HepG2 (cell line): Measurements from ENCODE around the gene JMJD6. TPM values are rescaled to one million over a fixed set of nuclear protein-coding genes. Genes with fewer than 3 reads are reported as not detected.

Experiments
- ADNP ChIP-seq: sonication (generic); formaldehyde crosslinking; IDR thresholded peaks from 2 replicates; pipeline ENCODE4 v1.4.0; 2020; ENCODE audit warnings: missing genetic modification reagents
- DR1 ChIP-seq: sonication (generic); formaldehyde crosslinking; IDR thresholded peaks from 2 replicates; pipeline ENCODE4 v1.8.0; 2021; ENCODE audit warnings: mild to moderate bottlenecking, missing genetic modification reagents, inconsistent platforms
- IRF2 ChIP-seq: IDR thresholded peaks from 2 replicates; pipeline ENCODE4 v1.6.1; 2018; ENCODE audit warnings: missing genetic modification reagents, missing compliant biosample characterization
- JUN ChIP-seq: sonication (generic); formaldehyde crosslinking; IDR thresholded peaks from 2 replicates; pipeline ENCODE4 v1.4.0; 2020; ENCODE audit warnings: mild to moderate bottlenecking, missing genetic modification reagents
- MATR3 ChIP-seq: sonication (generic); formaldehyde crosslinking; IDR thresholded peaks from 2 replicates; pipeline ENCODE4 v1.4.0; 2020; ENCODE audit warnings: missing genetic modification reagents
- NFE2L2 ChIP-seq: fragments of 150-350 bp; IDR thresholded peaks from 2 replicates; pipeline ENCODE4 v1.6.1; 2014; ENCODE audit warnings: low read length
- PCBP2 ChIP-seq: fragments of 200-400 bp; formaldehyde crosslinking; optimal IDR thresholded peaks from 2 replicates; pipeline ENCODE3; 2018; ENCODE audit warnings: low read length, low read depth; ENCODE audit not compliant: poor library complexity, severe bottlenecking
- RFX1 ChIP-seq: fragments of 450-650 bp; IDR thresholded peaks from 2 replicates; pipeline ENCODE4 v1.6.1; 2017
- RFXANK ChIP-seq: IDR thresholded peaks from 2 replicates; pipeline ENCODE4 v1.6.1; 2016
- SALL1 ChIP-seq: sonication (generic); formaldehyde crosslinking; IDR thresholded peaks from 2 replicates; pipeline ENCODE4 v1.8.0; 2022; ENCODE audit warnings: mild to moderate bottlenecking, missing genetic modification reagents
- SMAD1 ChIP-seq: sonication (generic); formaldehyde crosslinking; IDR thresholded peaks from 2 replicates; pipeline ENCODE4 v1.4.0; 2020; ENCODE audit warnings: missing genetic modification reagents, low read depth, mild to moderate bottlenecking, borderline replicate concordance
- SNAPC2 ChIP-seq: sonication (generic); formaldehyde crosslinking; IDR thresholded peaks from 2 replicates; pipeline ENCODE4 v1.8.1; 2022; ENCODE audit warnings: mild to moderate bottlenecking, missing genetic modification reagents
- SNAPC4 ChIP-seq: sonication (generic); formaldehyde crosslinking; IDR thresholded peaks from 2 replicates; pipeline ENCODE4 v1.4.0; 2020; ENCODE audit warnings: mild to moderate bottlenecking, missing genetic modification reagents
- TFE3 ChIP-seq: IDR thresholded peaks from 2 replicates; pipeline ENCODE4 v1.6.1; 2016
- ZBTB26 ChIP-seq: IDR thresholded peaks from 2 replicates; pipeline ENCODE4 v1.6.1; 2016; ENCODE audit warnings: missing compliant biosample characterization, missing genetic modification reagents, borderline replicate concordance
- ZBTB38 ChIP-seq: sonication (generic); formaldehyde crosslinking; IDR thresholded peaks from 2 replicates; pipeline ENCODE4 v1.5.1; 2020; ENCODE audit warnings: mild to moderate bottlenecking, missing genetic modification reagents
- ZNF263 ChIP-seq: sonication (generic); formaldehyde crosslinking; IDR thresholded peaks from 2 replicates; pipeline ENCODE4 v1.4.0; 2020; ENCODE audit warnings: missing genetic modification reagents
- ZNF264 ChIP-seq: sonication (generic); formaldehyde crosslinking; IDR thresholded peaks from 2 replicates; pipeline ENCODE4 v1.4.0; 2020; ENCODE audit warnings: missing genetic modification reagents
- ZNF292 ChIP-seq: sonication (generic); formaldehyde crosslinking; IDR thresholded peaks from 2 replicates; pipeline ENCODE4 v1.8.1; 2022; ENCODE audit warnings: mild to moderate bottlenecking, low read depth, missing genetic modification reagents, borderline replicate concordance
- ZNF883 ChIP-seq: sonication (generic); formaldehyde crosslinking; IDR thresholded peaks from 2 replicates; pipeline ENCODE4 v1.5.1; 2020; ENCODE audit warnings: mild to moderate bottlenecking, missing genetic modification reagents; ENCODE audit errors: not compliant biosample characterization
- ZSCAN21 ChIP-seq: sonication (generic); formaldehyde crosslinking; IDR thresholded peaks from 2 replicates; pipeline ENCODE4 v1.8.0; 2022; ENCODE audit warnings: mild to moderate bottlenecking, missing genetic modification reagents, moderate library complexity, borderline replicate concordance
- ZSCAN5A ChIP-seq: sonication (generic); formaldehyde crosslinking; IDR thresholded peaks from 2 replicates; pipeline ENCODE4 v1.8.0; 2022; ENCODE audit warnings: mild to moderate bottlenecking, missing genetic modification reagents, borderline replicate concordance
- polyA plus RNA-seq, 8 experiments: library from polyadenylated mRNA; depleted of rRNA in 3 of 8; stranded (reverse) in 7 of 8; unstranded in 1 of 8; fragments of >200 nt; fragmentation: Illumina TruSeq in 4 of 8; extraction: Trizol in 4 of 8; gene quantifications; 2 replicates each; pipeline versions ENCODE4 v1.2.1 to v1.2.3, GENCODE V29; 2011 to 2016; ENCODE audit warnings: low read depth in 4 of 8, missing spikeins in 1 of 8, mixed read lengths in 1 of 8; ENCODE audit not compliant: insufficient read depth in 1 of 8
- total RNA-seq, 5 experiments: library from RNA; depleted of rRNA; stranded (reverse); fragments of >200 nt; fragmentation: Illumina TruSeq; extraction: Trizol; gene quantifications; 2 replicates each; pipeline ENCODE4 v1.2.3, GENCODE V29; 2016; ENCODE audit warnings: low read depth in 1 of 5

Gene JMJD6
- total and polyA plus RNA-seq, 2 of the 13 experiments (the other 11 are each of a cell fraction or from before 2014, with no cell fraction given), result 33.6 to 41.0 TPM

GRCh38 chr17:76709077-76709950, 17.1 kb downstream of the JMJD6 start (continued):
- TF ChIP-seq ZSCAN5A (no peak), PCBP2 (no peak), SNAPC2 (CRISPR knock-in tag) (no peak), SMAD1 (CRISPR knock-in tag) (no peak), RFX1 (no peak), ZNF264 (CRISPR knock-in tag) (no peak), ZSCAN21 (CRISPR knock-in tag) (no peak), ZBTB38 (CRISPR knock-in tag) (peak; percentile 77), SNAPC4 (CRISPR knock-in tag) (no peak), RFXANK (CRISPR knock-in tag) (no peak), DR1 (CRISPR knock-in tag) (no peak), ZNF883 (CRISPR knock-in tag) (no peak), ZNF292 (CRISPR knock-in tag) (no peak), IRF2 (CRISPR knock-in tag) (peak; percentile 20; the same call in 1 of the 2 replicates), MATR3 (CRISPR knock-in tag) (no peak), ZNF263 (CRISPR knock-in tag) (peak; percentile 63), ADNP (no peak), NFE2L2 (no peak), SALL1 (CRISPR knock-in tag) (peak; percentile 8; the same call in 1 of the 2 replicates), JUN (no peak), ZBTB26 (no peak), TFE3 (CRISPR knock-in tag) (no peak)
